ENCODE data around the gene MCAT.
A peak's percentile ranks its signal among the peaks of the same experiment; 100 is the strongest.

Gene MCAT

DNA sequence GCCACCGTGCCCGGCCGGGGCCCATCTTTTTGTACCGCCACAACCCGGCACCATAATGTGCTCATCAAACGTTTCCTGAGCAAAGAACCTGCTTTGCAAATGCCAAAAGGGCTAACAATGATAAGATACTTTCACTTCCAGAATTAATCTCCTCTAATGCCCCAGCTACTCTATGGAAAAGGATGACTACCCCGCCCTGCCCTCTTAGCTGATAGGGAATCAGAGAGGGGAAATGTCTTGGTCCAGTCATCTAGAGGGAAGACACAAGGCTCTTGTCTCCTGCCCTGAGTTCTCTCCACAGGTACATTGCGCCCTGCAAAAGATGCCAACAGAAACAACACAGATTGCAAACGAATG, 54.6 kb downstream of the MCAT start:
- DNase-seq = peak; percentile 67

- DNase-seq = no peak
These were observed 57.3 kb downstream of the MCAT start for GRCh38 chr22:43085658-43086606.
